Activated CD8-positive, alpha-beta T cell treated with anti-CD3 and anti-CD28 coated beads for 36 hours (primary cell): ENCODE measurements around the gene FAM53A. TPM values are rescaled to one million over a fixed set of nuclear protein-coding genes. Genes with fewer than 3 reads are reported as not detected.

Experiments
- ATAC-seq: fragments of 200-7000 bp; cut with Tn5 transposase; one replicate; pipeline ENCODE4 v1.10.0; 2021; ENCODE audit warnings: mild to moderate bottlenecking, moderate library complexity
- CTCF ChIA-PET: fragments of 350-600 bp; sonication (Branson Sonifier 250); formaldehyde crosslinking; loops from one replicate; lab custom pipeline; 2021; ENCODE audit warnings: antibody characterized with exemption; lab: Charles Lee
- POLR2A ChIA-PET: fragments of 350-600 bp; sonication (Branson Sonifier 250); formaldehyde crosslinking; loops from one replicate; lab custom pipeline; 2021; ENCODE audit warnings: antibody characterized with exemption; lab: Charles Lee
- DNase-seq: peaks from one replicate; pipeline ENCODE4 v3.0.0-alpha.2; 2020
- H3K27ac Mint-ChIP-seq: one replicate; pipeline ENCODE4 v1.8.0; 2021; ENCODE audit warnings: mild to moderate bottlenecking, mixed read lengths
- H3K27me3 Mint-ChIP-seq: one replicate; pipeline ENCODE4 v1.8.0; 2021; ENCODE audit warnings: mixed read lengths
- H3K36me3 Mint-ChIP-seq: one replicate; pipeline ENCODE4 v1.8.0; 2021; ENCODE audit warnings: low read depth, mixed read lengths
- H3K4me1 Mint-ChIP-seq: one replicate; pipeline ENCODE4 v1.8.0; 2021; ENCODE audit warnings: low read depth, mixed read lengths
- H3K4me3 Mint-ChIP-seq: one replicate; pipeline ENCODE4 v1.8.0; 2021; ENCODE audit warnings: mild to moderate bottlenecking, moderate library complexity, mixed read lengths
- H3K9me3 Mint-ChIP-seq: one replicate; pipeline ENCODE4 v1.8.0; 2021; ENCODE audit warnings: mixed read lengths
- CTCF ChIP-seq: fragments of 200-600 bp; IDR thresholded peaks from one replicate; pipeline ENCODE4 v1.8.0; 2022; ENCODE audit warnings: antibody characterized with exemption, mild to moderate bottlenecking
- intact Hi-C: fragments of 100-400 bp; cut with micrococcal nuclease; formaldehyde crosslinking; loops from one replicate; pipeline ENCODE4 v1.10.0; 2022
- total RNA-seq, 2 experiments: library from RNA; stranded (reverse); gene quantifications; one replicate each; pipeline ENCODE4 v1.2.3, GENCODE V29; 2021

Gene FAM53A
- total RNA-seq, 2 experiments from 2014 or later, result 1.2 to 1.8 TPM

GRCh38 chr4:1663549-1663948 is 20.6 kb downstream of the FAM53A start:
- Mint-ChIP-seq H3K27me3 (no peaks in the 10 kb centered on the region), H3K9me3 (no peaks in the 10 kb centered on the region), H3K36me3 (no peaks in the 10 kb centered on the region), H3K4me3 (no peak overlapping the region), H3K27ac (no peak overlapping the region), H3K4me1 (no peaks in the 10 kb centered on the region)
- intact Hi-C loops, result no loop called here
- POLR2A ChIA-PET, result no interaction called here
- no peak for DNase-seq
- CTCF ChIA-PET, result no interaction called here
- ATAC-seq, result no peak
- no peak for TF ChIP-seq CTCF

- DNase-seq (no peak), ATAC-seq (no peak)
- no peaks in the 10 kb centered on the region for H3K36me3 Mint-ChIP-seq
- CTCF ChIA-PET, result no interaction called here
- intact Hi-C loops, result no loop called here
- no peaks in the 10 kb centered on the region for H3K27me3 Mint-ChIP-seq
- no peak for TF ChIP-seq CTCF
- H3K4me3 Mint-ChIP-seq, result no peak overlapping the region
- no peaks in the 10 kb centered on the region for H3K9me3 Mint-ChIP-seq
- H3K4me1 Mint-ChIP-seq, result no peaks in the 10 kb centered on the region
- POLR2A ChIA-PET, result no interaction called here
- no peak overlapping the region for H3K27ac Mint-ChIP-seq
Observed at GRCh38 chr4:1661695-1662094, 22.4 kb downstream of the FAM53A start.

- no peaks in the 10 kb centered on the region for H3K4me1 Mint-ChIP-seq
- no peak overlapping the region for H3K4me3 Mint-ChIP-seq
- CTCF ChIA-PET, result interaction anchor here (1.5 kb wide), 1 partner anchor 15 kb away, joined by 3 read pairs; no protein-coding TSS in a partner anchor
- no peaks in the 10 kb centered on the region for H3K9me3 Mint-ChIP-seq
- ATAC-seq, result no peak
- no peak for DNase-seq
- TF ChIP-seq CTCF, result no peak
- no peak overlapping the region for H3K27ac Mint-ChIP-seq
- H3K36me3 Mint-ChIP-seq, result no peaks in the 10 kb centered on the region
- POLR2A ChIA-PET, result interaction anchor here (0.6 to 0.9 kb wide), 2 partner anchors 43 to 314 kb away, joined by 3 read pairs; no protein-coding TSS in a partner anchor
- intact Hi-C loops, result no loop called here
- H3K27me3 Mint-ChIP-seq, result no peaks in the 10 kb centered on the region
Observed at GRCh38 chr4:1660948-1661677, 23.0 kb downstream of the FAM53A start.

- CTCF ChIA-PET, result interaction anchor here (1.5 kb wide), 1 partner anchor 13 kb away, joined by 3 read pairs; no protein-coding TSS in a partner anchor
Observed at GRCh38 chr4:1659104-1660043, 24.7 kb downstream of the FAM53A start.

More at GRCh38 chr4:1659104-1660043, 24.7 kb downstream of the FAM53A start:
- no peak for DNase-seq
- H3K4me1 Mint-ChIP-seq, result no peaks in the 10 kb centered on the region
- no peaks in the 10 kb centered on the region for H3K36me3 Mint-ChIP-seq
- H3K27me3 Mint-ChIP-seq, result no peaks in the 10 kb centered on the region
- no peak overlapping the region for H3K27ac Mint-ChIP-seq
- H3K4me3 Mint-ChIP-seq, result no peak overlapping the region
- H3K9me3 Mint-ChIP-seq, result no peaks in the 10 kb centered on the region
- intact Hi-C loops, result no loop called here
- POLR2A ChIA-PET, result no interaction called here
- TF ChIP-seq CTCF, result no peak
- no peak for ATAC-seq
